ENCODE results near the gene SLC9A8.

Gene SLC9A8

DNA sequence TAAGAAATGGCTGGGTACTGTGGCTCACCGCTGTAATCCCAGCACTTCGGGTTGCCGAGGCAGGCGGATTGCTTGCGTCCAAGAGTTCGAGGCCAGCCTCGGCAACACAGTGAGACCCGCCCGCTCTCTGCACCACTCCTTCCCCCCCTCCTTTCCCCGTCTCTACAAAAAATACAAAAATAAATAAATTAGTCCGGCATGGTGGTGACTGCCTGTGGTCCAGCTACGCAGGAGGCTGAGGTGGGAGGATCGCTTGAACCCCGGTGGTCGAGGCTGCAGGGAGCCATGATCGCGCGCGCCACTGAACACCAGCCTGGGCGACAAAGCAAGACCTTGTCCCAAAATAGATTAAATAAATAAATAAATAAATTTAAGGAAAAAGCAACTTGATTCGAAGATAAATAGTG, 123.1 kb downstream of the SLC9A8 start:
- TF ChIP-seq, protein P1, sequence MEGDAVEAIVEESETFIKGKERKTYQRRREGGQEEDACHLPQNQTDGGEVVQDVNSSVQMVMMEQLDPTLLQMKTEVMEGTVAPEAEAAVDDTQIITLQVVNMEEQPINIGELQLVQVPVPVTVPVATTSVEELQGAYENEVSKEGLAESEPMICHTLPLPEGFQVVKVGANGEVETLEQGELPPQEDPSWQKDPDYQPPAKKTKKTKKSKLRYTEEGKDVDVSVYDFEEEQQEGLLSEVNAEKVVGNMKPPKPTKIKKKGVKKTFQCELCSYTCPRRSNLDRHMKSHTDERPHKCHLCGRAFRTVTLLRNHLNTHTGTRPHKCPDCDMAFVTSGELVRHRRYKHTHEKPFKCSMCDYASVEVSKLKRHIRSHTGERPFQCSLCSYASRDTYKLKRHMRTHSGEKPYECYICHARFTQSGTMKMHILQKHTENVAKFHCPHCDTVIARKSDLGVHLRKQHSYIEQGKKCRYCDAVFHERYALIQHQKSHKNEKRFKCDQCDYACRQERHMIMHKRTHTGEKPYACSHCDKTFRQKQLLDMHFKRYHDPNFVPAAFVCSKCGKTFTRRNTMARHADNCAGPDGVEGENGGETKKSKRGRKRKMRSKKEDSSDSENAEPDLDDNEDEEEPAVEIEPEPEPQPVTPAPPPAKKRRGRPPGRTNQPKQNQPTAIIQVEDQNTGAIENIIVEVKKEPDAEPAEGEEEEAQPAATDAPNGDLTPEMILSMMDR (IDR thresholded peaks at IDR 0.05; ENCODE audit: control insufficient read depth, extremely low read depth, insufficient read depth) = no peak
- no peak for DNase-seq (ENCODE audit: low read depth)
- peak overlapping the region; percentile 84 for H3K4me3 ChIP-seq (ENCODE audit: low read depth, low read length)

DNA sequence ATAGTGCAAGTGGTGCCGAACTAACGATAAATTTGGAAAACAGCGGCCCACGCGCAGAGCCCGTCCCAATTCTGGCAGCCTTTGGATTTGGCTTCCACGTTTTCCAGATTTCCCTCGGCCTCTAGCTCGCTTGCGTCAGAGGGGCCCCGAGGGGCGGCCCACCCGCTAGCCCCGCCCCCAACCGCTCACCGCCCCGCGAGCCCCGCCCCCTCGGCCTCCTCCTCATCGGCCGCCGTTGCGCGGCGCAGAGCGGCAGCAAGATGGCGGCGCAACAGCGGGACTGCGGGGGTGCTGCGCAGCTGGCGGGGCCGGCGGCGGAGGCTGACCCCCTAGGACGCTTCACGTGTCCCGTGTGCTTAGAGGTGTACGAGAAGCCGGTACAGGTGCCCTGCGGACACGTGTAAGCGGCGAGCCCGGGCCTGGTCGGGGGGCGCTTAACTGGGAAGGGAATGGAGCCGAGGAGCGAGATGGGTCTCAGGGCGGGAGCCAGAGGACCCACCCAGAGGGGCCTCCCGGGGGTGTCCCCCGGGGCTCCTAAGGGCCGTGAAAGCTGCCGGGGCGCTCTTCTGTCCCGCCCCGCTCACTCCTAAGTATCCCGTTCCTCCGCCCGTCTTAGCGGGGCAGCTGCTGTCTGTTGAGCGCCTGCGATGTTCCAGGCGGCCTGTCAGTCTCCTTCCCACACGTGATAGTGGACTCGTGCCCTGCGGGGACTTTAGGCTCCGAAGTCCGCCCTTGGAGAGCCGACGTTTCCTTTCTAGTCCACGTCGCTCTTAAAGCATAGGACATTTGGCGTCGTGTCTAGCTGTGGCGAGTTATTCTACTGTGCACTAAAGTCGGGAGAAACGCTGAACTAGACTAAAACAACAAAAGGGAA, 123.8 kb downstream of the SLC9A8 start, which contains the start of gene RNF114:
TSS of gene RNF114 (plus strand) at position 245 of the 874 bp plus-strand sequence. CDS start at position 261, 16 bp downstream.
- DNase-seq (ENCODE audit: low read depth) = peak; percentile 65
- TF ChIP-seq, protein P1 (IDR thresholded peaks at IDR 0.05; ENCODE audit: control insufficient read depth, extremely low read depth, insufficient read depth) = no peak
- H3K4me3 ChIP-seq (ENCODE audit: low read depth, low read length) = peak within 1 kb of the TSS; percentile 84

DNA sequence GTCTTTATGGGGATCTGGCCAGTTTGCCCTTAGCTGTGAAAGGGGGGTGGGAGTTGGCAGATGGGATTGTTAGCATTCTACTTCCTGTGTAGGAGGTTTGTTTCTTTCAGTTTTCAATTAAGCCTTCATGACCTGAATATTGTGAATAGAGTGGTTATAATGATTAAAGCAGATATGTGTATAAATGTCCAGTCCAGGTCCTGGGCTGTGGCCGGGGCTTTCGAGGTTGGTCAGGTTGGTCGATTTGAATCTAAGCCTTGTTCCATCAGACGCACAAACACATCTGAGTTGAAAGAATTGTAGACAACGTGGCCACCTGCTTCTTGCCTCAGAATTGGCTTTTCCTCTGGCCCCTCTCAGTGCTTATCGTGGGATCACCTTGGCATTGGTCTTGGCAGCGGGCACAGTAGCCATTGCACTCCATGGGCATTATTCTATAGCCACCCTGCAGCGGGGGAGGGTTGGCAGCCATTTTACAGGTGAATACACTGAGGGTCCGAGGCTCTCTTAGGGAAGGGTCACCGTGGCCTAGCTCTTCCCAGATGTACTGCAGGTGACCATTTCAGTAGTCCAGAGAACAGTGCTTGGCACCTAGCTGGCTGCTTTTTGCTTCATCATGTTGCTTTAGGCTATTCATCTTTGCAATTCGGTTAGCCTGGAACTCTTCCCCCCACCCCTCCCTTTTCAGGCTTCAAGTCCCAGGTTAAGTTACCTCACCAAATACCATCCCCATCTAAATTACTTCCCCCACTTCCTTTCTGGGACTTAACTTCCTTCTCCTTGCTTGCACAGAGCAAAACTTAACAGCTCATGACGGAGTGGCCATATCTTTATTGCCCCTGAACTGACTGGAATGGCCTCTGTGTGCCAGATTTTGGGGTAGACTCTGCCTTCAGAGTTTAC, 124.7 kb downstream of the SLC9A8 start:
- H3K4me3 ChIP-seq (ENCODE audit: low read depth, low read length) = peak overlapping the region; percentile 84
- no peak for DNase-seq (ENCODE audit: low read depth)
- TF ChIP-seq, protein P1 (IDR thresholded peaks at IDR 0.05; ENCODE audit: control insufficient read depth, extremely low read depth, insufficient read depth) = no peak

DNA sequence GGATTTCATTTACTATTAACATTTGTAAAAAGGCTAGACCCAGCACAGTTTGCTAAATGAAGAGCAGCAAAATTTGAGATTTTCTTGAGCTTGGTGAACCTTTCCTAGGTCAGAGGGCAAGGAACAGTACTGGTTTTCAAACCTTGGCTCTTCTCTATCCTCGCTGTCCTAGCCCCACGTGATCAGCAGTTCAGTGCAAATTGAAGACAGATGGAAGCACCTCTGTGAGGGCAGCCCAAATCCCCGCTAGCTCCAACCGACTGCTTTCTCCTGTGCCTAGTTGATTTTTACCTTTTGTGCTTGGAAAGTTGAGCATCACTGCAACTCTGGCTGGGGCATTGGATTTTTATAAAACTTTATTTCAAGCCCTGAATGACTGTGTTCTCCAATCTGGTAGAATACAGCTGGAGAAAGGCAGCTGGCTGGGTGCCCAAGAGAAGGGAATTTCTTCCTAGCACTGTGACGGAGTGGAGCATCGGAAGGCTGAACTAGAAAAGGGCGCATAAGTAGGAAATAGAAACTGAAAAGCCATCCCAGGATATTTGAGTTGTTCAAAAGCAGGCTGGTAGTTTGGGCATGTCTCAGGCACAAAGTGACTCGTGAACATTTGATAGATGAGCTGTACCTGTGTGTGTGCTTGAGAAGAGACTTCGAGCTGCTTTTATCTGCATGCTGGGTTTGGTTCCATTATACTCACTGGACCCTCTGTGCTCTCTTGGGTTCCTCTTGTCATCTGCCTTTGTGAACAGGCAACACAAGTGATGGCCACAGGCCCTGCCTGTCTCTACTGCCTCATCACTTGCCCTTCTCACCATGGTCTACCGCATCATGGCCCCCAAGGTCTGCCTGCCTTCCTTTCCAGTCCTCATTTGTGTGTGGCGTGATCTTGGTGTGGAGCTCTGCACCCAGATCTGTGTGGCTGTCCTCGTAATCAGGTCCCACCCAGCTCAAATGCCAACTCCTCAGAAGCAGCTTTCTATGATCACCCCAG, 125.8 kb downstream of the SLC9A8 start:
- TF ChIP-seq, protein P1 (IDR thresholded peaks at IDR 0.05; ENCODE audit: control insufficient read depth, extremely low read depth, insufficient read depth) = no peak
- peak overlapping the region; percentile 84 for H3K4me3 ChIP-seq (ENCODE audit: low read depth, low read length)
- no peak for DNase-seq (ENCODE audit: low read depth)

DNA sequence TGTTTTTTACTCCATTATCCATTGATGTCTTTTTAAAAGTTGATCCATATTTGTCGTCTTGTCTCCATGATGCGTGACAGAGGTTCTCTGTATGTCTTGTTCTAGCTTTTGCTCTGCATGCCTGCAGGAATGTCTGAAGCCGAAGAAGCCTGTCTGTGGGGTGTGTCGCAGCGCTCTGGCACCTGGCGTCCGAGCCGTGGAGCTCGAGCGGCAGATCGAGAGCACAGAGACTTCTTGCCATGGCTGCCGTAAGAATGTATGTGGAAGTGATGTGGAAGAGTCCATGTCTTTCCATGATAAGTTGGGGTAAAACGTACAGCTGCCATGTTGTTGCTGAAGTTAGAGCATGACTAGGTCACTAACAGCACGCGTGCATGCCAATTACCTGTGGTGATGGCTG, 128.8 kb downstream of the SLC9A8 start:
- no peak overlapping the region for H3K4me3 ChIP-seq (ENCODE audit: low read depth, low read length)
- TF ChIP-seq, protein P1 (IDR thresholded peaks at IDR 0.05; ENCODE audit: control insufficient read depth, extremely low read depth, insufficient read depth) = no peak
- no peak for DNase-seq (ENCODE audit: low read depth)

All from LNCaP clone FGC (cell line).